HepG2 (cell line): ENCODE data around the gene RFX7.

Source experiments
- EHMT2 ChIP-seq: fragments of 200-600 bp; sonication (generic); IDR thresholded peaks from 2 replicates; pipeline ENCODE4 v1.7.0; 2017; ENCODE audit warnings: antibody characterized with exemption, low read depth, low read length, borderline replicate concordance
- POLR2AphosphoS5 ChIP-seq: IDR thresholded peaks from 2 replicates; pipeline ENCODE4 v1.6.1; 2012; ENCODE audit warnings: low read depth, low read length
- RAD21 ChIP-seq: fragments of 450-650 bp; formaldehyde crosslinking; IDR thresholded peaks from 2 replicates; pipeline ENCODE4 v1.5.0; 2020; ENCODE audit warnings: mild to moderate bottlenecking
- RBM39 ChIP-seq: fragments of 200-400 bp; formaldehyde crosslinking; IDR thresholded peaks from one replicate; pipeline ENCODE4 v1.6.1; 2018; ENCODE audit warnings: antibody characterized with exemption, mild to moderate bottlenecking, low read depth, low read length; ENCODE audit not compliant: poor library complexity, severe bottlenecking
- TCF12 ChIP-seq, 2 experiments: fragments of 450-650 bp in 1 of 2; sonication (generic) in 1 of 2; formaldehyde crosslinking in 1 of 2; IDR thresholded peaks; 2 replicates each; pipeline versions ENCODE4 v1.6.1 to v1.8.0; 2017 to 2022; ENCODE audit warnings: antibody characterized with exemption in 1 of 2, mild to moderate bottlenecking in 1 of 2, missing genetic modification reagents in 1 of 2, moderate library complexity in 1 of 2
- TF ChIP-seq, protein P1 (sequence below): sonication (generic); formaldehyde crosslinking; IDR thresholded peaks from 2 replicates; pipeline ENCODE4 v1.5.0; 2020; ENCODE audit warnings: mild to moderate bottlenecking, missing genetic modification reagents, moderate library complexity
- TF ChIP-seq, protein P2 (sequence below): sonication (generic); formaldehyde crosslinking; IDR thresholded peaks from 2 replicates; pipeline ENCODE4 v1.4.0; 2020; ENCODE audit warnings: missing genetic modification reagents
- TF ChIP-seq, protein P3 (sequence below): sonication (generic); formaldehyde crosslinking; IDR thresholded peaks from 2 replicates; pipeline ENCODE4 v1.5.1; 2020; ENCODE audit warnings: mild to moderate bottlenecking, missing genetic modification reagents
- TF ChIP-seq, protein P4 (sequence below): sonication (generic); formaldehyde crosslinking; IDR thresholded peaks from 2 replicates; pipeline ENCODE4 v1.4.0; 2020; ENCODE audit warnings: low read depth, missing genetic modification reagents
- TF ChIP-seq, protein P5 (sequence below), 2 experiments: fragments of 450-650 bp in 1 of 2; sonication (generic) in 1 of 2; formaldehyde crosslinking in 1 of 2; IDR thresholded peaks; 2 replicates each; pipeline versions ENCODE4 v1.6.1 to v1.8.0; 2016 to 2022; ENCODE audit warnings: antibody characterized with exemption in 1 of 2, mild to moderate bottlenecking in 1 of 2, missing genetic modification reagents in 1 of 2

DNA sequence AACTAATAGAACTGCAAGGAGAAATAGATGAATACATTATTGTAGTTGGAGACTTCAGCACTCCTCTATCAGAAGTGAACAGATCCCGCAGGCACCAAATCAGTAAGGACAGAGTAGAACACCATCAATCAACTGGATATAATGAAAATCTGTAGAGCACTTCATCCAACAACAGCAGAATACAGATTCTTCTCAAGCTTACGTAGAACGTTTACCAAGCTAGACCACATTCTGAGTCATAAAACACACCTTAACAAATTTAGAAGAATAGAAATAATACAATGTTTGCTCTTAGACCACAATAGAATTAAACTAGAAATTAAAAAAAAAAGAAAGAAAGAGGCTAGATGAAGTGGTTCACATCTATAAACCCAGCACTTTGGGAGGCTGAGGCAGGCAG, 179.5 kb downstream of the RFX7 start:
- TF ChIP-seq, protein P1, sequence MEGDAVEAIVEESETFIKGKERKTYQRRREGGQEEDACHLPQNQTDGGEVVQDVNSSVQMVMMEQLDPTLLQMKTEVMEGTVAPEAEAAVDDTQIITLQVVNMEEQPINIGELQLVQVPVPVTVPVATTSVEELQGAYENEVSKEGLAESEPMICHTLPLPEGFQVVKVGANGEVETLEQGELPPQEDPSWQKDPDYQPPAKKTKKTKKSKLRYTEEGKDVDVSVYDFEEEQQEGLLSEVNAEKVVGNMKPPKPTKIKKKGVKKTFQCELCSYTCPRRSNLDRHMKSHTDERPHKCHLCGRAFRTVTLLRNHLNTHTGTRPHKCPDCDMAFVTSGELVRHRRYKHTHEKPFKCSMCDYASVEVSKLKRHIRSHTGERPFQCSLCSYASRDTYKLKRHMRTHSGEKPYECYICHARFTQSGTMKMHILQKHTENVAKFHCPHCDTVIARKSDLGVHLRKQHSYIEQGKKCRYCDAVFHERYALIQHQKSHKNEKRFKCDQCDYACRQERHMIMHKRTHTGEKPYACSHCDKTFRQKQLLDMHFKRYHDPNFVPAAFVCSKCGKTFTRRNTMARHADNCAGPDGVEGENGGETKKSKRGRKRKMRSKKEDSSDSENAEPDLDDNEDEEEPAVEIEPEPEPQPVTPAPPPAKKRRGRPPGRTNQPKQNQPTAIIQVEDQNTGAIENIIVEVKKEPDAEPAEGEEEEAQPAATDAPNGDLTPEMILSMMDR (CRISPR knock-in tag): no peak
- TF ChIP-seq, protein P2, sequence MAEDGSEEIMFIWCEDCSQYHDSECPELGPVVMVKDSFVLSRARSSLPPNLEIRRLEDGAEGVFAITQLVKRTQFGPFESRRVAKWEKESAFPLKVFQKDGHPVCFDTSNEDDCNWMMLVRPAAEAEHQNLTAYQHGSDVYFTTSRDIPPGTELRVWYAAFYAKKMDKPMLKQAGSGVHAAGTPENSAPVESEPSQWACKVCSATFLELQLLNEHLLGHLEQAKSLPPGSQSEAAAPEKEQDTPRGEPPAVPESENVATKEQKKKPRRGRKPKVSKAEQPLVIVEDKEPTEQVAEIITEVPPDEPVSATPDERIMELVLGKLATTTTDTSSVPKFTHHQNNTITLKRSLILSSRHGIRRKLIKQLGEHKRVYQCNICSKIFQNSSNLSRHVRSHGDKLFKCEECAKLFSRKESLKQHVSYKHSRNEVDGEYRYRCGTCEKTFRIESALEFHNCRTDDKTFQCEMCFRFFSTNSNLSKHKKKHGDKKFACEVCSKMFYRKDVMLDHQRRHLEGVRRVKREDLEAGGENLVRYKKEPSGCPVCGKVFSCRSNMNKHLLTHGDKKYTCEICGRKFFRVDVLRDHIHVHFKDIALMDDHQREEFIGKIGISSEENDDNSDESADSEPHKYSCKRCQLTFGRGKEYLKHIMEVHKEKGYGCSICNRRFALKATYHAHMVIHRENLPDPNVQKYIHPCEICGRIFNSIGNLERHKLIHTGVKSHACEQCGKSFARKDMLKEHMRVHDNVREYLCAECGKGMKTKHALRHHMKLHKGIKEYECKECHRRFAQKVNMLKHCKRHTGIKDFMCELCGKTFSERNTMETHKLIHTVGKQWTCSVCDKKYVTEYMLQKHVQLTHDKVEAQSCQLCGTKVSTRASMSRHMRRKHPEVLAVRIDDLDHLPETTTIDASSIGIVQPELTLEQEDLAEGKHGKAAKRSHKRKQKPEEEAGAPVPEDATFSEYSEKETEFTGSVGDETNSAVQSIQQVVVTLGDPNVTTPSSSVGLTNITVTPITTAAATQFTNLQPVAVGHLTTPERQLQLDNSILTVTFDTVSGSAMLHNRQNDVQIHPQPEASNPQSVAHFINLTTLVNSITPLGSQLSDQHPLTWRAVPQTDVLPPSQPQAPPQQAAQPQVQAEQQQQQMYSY: no peak
- TF ChIP-seq RAD21 (CRISPR knock-in tag) (no peak), TCF12 (IDR thresholded peaks at IDR 0.05) (no peak), TCF12 (CRISPR knock-in tag; IDR thresholded peaks at IDR 0.05) (no peak), EHMT2 (no peak), POLR2AphosphoS5 (no peak), RBM39 (no peak)
- TF ChIP-seq, protein P3, sequence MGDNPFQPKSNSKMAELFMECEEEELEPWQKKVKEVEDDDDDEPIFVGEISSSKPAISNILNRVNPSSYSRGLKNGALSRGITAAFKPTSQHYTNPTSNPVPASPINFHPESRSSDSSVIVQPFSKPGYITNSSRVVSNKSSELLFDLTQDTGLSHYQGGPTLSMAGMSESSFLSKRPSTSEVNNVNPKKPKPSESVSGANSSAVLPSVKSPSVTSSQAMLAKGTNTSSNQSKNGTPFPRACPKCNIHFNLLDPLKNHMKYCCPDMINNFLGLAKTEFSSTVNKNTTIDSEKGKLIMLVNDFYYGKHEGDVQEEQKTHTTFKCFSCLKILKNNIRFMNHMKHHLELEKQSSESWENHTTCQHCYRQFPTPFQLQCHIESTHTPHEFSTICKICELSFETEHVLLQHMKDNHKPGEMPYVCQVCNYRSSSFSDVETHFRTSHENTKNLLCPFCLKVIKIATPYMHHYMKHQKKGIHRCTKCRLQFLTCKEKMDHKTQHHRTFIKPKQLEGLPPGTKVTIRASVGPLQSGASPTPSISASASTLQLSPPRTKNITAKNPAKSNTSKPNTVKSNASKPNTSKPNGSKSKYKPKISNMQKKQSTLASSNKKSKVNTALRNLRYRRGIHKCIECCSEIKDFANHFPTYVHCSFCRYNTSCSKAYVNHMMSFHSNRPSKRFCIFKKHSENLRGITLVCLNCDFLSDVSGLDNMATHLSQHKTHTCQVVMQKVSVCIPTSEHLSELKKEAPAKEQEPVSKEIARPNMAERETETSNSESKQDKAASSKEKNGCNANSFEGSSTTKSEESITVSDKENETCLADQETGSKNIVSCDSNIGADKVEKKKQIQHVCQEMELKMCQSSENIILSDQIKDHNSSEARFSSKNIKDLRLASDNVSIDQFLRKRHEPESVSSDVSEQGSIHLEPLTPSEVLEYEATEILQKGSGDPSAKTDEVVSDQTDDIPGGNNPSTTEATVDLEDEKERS (CRISPR knock-in tag): no peak
- TF ChIP-seq, protein P4, sequence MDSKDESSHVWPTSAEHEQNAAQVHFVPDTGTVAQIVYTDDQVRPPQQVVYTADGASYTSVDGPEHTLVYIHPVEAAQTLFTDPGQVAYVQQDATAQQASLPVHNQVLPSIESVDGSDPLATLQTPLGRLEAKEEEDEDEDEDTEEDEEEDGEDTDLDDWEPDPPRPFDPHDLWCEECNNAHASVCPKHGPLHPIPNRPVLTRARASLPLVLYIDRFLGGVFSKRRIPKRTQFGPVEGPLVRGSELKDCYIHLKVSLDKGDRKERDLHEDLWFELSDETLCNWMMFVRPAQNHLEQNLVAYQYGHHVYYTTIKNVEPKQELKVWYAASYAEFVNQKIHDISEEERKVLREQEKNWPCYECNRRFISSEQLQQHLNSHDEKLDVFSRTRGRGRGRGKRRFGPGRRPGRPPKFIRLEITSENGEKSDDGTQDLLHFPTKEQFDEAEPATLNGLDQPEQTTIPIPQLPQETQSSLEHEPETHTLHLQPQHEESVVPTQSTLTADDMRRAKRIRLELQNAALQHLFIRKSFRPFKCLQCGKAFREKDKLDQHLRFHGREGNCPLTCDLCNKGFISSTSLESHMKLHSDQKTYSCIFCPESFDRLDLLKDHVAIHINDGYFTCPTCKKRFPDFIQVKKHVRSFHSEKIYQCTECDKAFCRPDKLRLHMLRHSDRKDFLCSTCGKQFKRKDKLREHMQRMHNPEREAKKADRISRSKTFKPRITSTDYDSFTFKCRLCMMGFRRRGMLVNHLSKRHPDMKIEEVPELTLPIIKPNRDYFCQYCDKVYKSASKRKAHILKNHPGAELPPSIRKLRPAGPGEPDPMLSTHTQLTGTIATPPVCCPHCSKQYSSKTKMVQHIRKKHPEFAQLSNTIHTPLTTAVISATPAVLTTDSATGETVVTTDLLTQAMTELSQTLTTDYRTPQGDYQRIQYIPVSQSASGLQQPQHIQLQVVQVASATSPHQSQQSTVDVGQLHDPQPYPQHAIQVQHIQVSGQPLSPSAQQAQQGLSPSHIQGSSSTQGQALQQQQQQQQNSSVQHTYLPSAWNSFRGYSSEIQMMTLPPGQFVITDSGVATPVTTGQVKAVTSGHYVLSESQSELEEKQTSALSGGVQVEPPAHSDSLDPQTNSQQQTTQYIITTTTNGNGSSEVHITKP (CRISPR knock-in tag): no peak
- TF ChIP-seq, protein P5, sequence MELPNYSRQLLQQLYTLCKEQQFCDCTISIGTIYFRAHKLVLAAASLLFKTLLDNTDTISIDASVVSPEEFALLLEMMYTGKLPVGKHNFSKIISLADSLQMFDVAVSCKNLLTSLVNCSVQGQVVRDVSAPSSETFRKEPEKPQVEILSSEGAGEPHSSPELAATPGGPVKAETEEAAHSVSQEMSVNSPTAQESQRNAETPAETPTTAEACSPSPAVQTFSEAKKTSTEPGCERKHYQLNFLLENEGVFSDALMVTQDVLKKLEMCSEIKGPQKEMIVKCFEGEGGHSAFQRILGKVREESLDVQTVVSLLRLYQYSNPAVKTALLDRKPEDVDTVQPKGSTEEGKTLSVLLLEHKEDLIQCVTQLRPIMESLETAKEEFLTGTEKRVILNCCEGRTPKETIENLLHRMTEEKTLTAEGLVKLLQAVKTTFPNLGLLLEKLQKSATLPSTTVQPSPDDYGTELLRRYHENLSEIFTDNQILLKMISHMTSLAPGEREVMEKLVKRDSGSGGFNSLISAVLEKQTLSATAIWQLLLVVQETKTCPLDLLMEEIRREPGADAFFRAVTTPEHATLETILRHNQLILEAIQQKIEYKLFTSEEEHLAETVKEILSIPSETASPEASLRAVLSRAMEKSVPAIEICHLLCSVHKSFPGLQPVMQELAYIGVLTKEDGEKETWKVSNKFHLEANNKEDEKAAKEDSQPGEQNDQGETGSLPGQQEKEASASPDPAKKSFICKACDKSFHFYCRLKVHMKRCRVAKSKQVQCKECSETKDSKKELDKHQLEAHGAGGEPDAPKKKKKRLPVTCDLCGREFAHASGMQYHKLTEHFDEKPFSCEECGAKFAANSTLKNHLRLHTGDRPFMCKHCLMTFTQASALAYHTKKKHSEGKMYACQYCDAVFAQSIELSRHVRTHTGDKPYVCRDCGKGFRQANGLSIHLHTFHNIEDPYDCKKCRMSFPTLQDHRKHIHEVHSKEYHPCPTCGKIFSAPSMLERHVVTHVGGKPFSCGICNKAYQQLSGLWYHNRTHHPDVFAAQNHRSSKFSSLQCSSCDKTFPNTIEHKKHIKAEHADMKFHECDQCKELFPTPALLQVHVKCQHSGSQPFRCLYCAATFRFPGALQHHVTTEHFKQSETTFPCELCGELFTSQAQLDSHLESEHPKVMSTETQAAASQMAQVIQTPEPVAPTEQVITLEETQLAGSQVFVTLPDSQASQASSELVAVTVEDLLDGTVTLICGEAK (IDR thresholded peaks at IDR 0.05): no peak
- TF ChIP-seq, protein P5 (CRISPR knock-in tag; IDR thresholded peaks at IDR 0.05): no peak
